ENCODE data around the gene HTR3B. TPM values are rescaled to one million over a fixed set of nuclear protein-coding genes. Genes with fewer than 3 reads are reported as not detected.

Gene HTR3B
- total RNA-seq, 1 donor from 2014 or later = not detected

- no peaks in the 10 kb centered on the region for H3K27me3 Mint-ChIP-seq (ENCODE audit: low read depth)
- H3K4me1 Mint-ChIP-seq (ENCODE audit: low read depth) = peaks cover 26% of the 10 kb centered on the region
- no peak overlapping the region for H3K27ac Mint-ChIP-seq (ENCODE audit: unreplicated experiment)
- H3K4me3 Mint-ChIP-seq (ENCODE audit: unreplicated experiment) = no peak overlapping the region
- TF ChIP-seq, protein P1, sequence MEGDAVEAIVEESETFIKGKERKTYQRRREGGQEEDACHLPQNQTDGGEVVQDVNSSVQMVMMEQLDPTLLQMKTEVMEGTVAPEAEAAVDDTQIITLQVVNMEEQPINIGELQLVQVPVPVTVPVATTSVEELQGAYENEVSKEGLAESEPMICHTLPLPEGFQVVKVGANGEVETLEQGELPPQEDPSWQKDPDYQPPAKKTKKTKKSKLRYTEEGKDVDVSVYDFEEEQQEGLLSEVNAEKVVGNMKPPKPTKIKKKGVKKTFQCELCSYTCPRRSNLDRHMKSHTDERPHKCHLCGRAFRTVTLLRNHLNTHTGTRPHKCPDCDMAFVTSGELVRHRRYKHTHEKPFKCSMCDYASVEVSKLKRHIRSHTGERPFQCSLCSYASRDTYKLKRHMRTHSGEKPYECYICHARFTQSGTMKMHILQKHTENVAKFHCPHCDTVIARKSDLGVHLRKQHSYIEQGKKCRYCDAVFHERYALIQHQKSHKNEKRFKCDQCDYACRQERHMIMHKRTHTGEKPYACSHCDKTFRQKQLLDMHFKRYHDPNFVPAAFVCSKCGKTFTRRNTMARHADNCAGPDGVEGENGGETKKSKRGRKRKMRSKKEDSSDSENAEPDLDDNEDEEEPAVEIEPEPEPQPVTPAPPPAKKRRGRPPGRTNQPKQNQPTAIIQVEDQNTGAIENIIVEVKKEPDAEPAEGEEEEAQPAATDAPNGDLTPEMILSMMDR (IDR thresholded peaks at IDR 0.05) = no peak
- peaks cover 16% of the 10 kb centered on the region for H3K36me3 Mint-ChIP-seq (ENCODE audit: low read depth)
- peaks cover 3% of the 10 kb centered on the region for H3K9me3 Mint-ChIP-seq (ENCODE audit: low read depth)
- DNase-seq (ENCODE audit: low spot score) = no peak
These were observed 40.2 kb upstream of the HTR3B start for GRCh38 chr11:113864410-113864809.

DNA sequence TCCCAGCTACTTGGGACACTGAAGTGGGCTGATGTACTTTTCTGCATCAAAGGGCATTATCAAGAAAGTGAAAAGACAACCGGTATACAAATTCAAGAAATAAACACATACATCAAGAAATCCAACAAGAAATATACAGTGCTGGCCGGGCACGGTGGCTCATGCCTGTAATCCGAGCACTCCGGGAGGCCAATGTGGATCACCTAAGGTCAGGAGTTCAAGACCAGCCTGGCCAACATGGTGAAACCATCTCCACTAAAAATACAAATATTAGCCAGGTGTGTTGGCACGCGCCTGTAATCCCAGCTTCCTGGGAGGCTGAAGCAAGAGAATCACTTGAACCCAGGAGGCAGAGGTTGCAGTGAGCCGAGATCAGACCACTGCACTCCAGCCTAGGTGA is 38.7 kb upstream of the HTR3B start:
- H3K36me3 Mint-ChIP-seq (ENCODE audit: low read depth) = peaks cover 16% of the 10 kb centered on the region
- H3K27me3 Mint-ChIP-seq (ENCODE audit: low read depth) = no peaks in the 10 kb centered on the region
- no peak for DNase-seq (ENCODE audit: low spot score)
- H3K4me1 Mint-ChIP-seq (ENCODE audit: low read depth) = peaks cover 17% of the 10 kb centered on the region
- H3K4me3 Mint-ChIP-seq (ENCODE audit: unreplicated experiment) = no peak overlapping the region
- peaks cover 3% of the 10 kb centered on the region for H3K9me3 Mint-ChIP-seq (ENCODE audit: low read depth)
- TF ChIP-seq, protein P1 (IDR thresholded peaks at IDR 0.05) = no peak
- H3K27ac Mint-ChIP-seq (ENCODE audit: unreplicated experiment) = no peak overlapping the region

GRCh38 chr11:113867843-113868503 is 36.6 kb upstream of the HTR3B start:
- TF ChIP-seq, protein P1 (IDR thresholded peaks at IDR 0.05) = no peak
- Mint-ChIP-seq H3K4me1 (ENCODE audit: low read depth) (peaks cover 21% of the 10 kb centered on the region), H3K9me3 (ENCODE audit: low read depth) (no peaks in the 10 kb centered on the region), H3K27ac (ENCODE audit: unreplicated experiment) (no peak overlapping the region), H3K36me3 (ENCODE audit: low read depth) (peaks cover 12% of the 10 kb centered on the region), H3K4me3 (ENCODE audit: unreplicated experiment) (no peak overlapping the region), H3K27me3 (ENCODE audit: low read depth) (no peaks in the 10 kb centered on the region)
- no peak for DNase-seq (ENCODE audit: low spot score)

GRCh38 chr11:113871336-113871735 is 33.3 kb upstream of the HTR3B start:
- Mint-ChIP-seq H3K4me3 (ENCODE audit: unreplicated experiment) (no peak overlapping the region), H3K9me3 (ENCODE audit: low read depth) (no peaks in the 10 kb centered on the region), H3K27ac (ENCODE audit: unreplicated experiment) (no peak overlapping the region), H3K36me3 (ENCODE audit: low read depth) (peaks cover 7% of the 10 kb centered on the region), H3K27me3 (ENCODE audit: low read depth) (no peaks in the 10 kb centered on the region), H3K4me1 (ENCODE audit: low read depth) (peaks cover 44% of the 10 kb centered on the region)
- no peak for DNase-seq (ENCODE audit: low spot score)
- TF ChIP-seq, protein P1 (IDR thresholded peaks at IDR 0.05) = no peak

GRCh38 chr11:113873236-113873626 is 31.4 kb upstream of the HTR3B start:
- H3K4me3 Mint-ChIP-seq (ENCODE audit: unreplicated experiment) = peak overlapping the region; percentile 74
- TF ChIP-seq, protein P1 (IDR thresholded peaks at IDR 0.05) = no peak
- H3K27me3 Mint-ChIP-seq (ENCODE audit: low read depth) = no peaks in the 10 kb centered on the region
- DNase-seq (ENCODE audit: low spot score) = no peak
- no peaks in the 10 kb centered on the region for H3K36me3 Mint-ChIP-seq (ENCODE audit: low read depth)
- no peaks in the 10 kb centered on the region for H3K9me3 Mint-ChIP-seq (ENCODE audit: low read depth)
- peak overlapping the region; percentile 81 for H3K27ac Mint-ChIP-seq (ENCODE audit: unreplicated experiment)
- H3K4me1 Mint-ChIP-seq (ENCODE audit: low read depth) = peaks cover 49% of the 10 kb centered on the region
